Nephron (organoid): ENCODE data around the gene PUS3.
A peak's percentile ranks its signal among the peaks of the same experiment; 100 is the strongest.

Experiments
- H3K27ac Mint-ChIP-seq, 3 experiments: 2 replicates each; pipeline ENCODE4 v1.8.0; 2020; ENCODE audit warnings: mixed read lengths in 3 of 3, mild to moderate bottlenecking in 2 of 3, moderate library complexity in 1 of 3
- H3K27me3 Mint-ChIP-seq: 2 replicates; pipeline ENCODE4 v1.8.0; 2021; ENCODE audit warnings: low read depth, mild to moderate bottlenecking, moderate library complexity, mixed read lengths
- H3K36me3 Mint-ChIP-seq: 2 replicates; pipeline ENCODE4 v1.8.0; 2020; ENCODE audit warnings: low read depth, mixed read lengths
- H3K4me1 Mint-ChIP-seq: 2 replicates; pipeline ENCODE4 v1.8.0; 2020; ENCODE audit warnings: mixed read lengths
- H3K4me3 Mint-ChIP-seq, 3 experiments: 2 replicates each; pipeline ENCODE4 v1.8.0; 2020; ENCODE audit warnings: mild to moderate bottlenecking in 3 of 3, mixed read lengths in 3 of 3, moderate library complexity in 2 of 3
- H3K9me3 Mint-ChIP-seq: 2 replicates; pipeline ENCODE4 v1.8.0; 2020; ENCODE audit warnings: mixed read lengths
- CTCF ChIP-seq, 3 experiments: fragments of 200-600 bp; sonication (generic); IDR thresholded peaks; one replicate each; pipeline ENCODE4 v1.5.0; 2021; ENCODE audit warnings: antibody characterized with exemption in 3 of 3; ENCODE audit not compliant: unreplicated experiment in 3 of 3

Gene PUS3

DNA sequence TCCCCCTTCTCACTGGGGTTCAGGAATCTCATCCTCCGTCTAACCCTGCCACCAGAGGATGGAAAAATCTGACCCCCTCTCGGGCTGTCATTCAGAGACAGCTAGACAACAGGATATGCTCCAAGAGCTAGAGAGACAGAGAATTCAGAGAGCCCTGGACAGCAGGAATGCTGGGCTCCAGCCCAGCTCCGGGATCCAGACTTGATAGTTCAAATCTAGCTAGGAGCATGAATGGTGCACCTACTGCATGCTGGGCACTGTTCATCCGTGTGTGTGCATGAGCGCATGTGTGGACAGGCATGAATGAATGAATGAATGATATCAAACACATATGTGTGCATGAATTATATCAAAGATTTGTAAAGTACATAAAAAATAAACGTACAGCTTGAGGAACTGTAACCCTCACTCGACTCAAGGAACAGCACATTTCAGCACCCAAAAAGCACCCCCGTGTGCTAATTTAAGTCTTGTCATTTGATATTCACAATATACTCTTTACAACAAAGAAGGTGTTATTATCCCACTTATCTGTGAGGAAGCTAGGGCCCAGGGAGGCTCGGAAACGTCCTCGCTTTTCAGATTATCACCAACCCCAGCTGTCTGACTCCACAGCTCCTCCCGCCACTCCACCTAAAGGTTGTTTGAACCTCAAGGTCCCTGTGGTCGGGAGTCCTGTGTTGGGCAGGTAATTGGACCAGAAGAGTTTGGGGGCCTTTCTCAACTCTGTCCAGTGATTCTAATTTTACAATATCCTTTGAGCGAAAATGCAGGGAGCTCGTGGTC is 42.2 kb upstream of the PUS3 start:
- no peaks in the 10 kb centered on the region for H3K36me3 Mint-ChIP-seq
- peak overlapping the region in 2 of 3 experiments; percentile 24 to 41 for H3K27ac Mint-ChIP-seq
- H3K4me1 Mint-ChIP-seq, result peaks cover 41% of the 10 kb centered on the region
- TF ChIP-seq CTCF (IDR thresholded peaks at IDR 0.05; ENCODE audit: unreplicated experiment in 3 of 3), result no peak
- peaks cover 4% of the 10 kb centered on the region for H3K27me3 Mint-ChIP-seq
- H3K4me3 Mint-ChIP-seq, result no peak overlapping the region
- H3K9me3 Mint-ChIP-seq, result no peaks in the 10 kb centered on the region

- H3K27me3 Mint-ChIP-seq, result peaks cover 4% of the 10 kb centered on the region
Observed at GRCh38 chr11:125944350-125945010, 41.5 kb upstream of the PUS3 start.

DNA sequence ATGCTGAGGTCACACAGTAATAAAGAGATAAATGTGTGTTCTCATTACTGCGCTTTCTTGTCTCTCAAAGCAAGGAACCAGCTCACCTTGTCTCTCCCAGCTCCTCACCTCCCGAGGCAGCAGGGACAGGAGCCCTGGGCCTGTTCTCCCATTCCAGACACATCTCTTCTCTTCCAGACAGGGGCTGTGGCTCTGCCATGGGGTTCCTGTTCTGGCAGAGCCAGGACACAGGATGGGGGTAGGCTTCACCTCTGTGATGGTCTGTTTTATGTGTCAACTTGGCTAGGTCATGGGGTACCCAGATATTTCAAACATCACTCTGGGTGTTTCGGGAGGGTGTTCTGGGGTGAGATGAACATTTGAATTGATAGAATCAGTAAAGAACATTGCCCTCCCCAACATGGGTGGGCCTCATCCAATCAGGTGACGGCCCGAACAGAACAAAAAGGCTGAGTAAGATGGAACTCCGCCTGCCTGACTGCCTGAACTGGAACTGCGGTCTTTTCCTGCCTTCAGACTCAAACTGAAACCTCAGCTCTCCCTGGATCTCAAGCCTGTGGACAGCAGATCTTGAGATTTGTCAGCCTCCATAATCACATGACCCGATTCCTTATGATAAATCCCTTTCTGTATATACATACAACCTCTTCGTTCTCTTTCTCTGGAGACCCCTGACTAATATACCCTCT is 40.8 kb upstream of the PUS3 start:
- no peak overlapping the region for H3K4me3 Mint-ChIP-seq
- no peaks in the 10 kb centered on the region for H3K36me3 Mint-ChIP-seq
- H3K27ac Mint-ChIP-seq, result peak overlapping the region; percentile 24 to 72 (median 49)
- H3K27me3 Mint-ChIP-seq, result peaks cover 4% of the 10 kb centered on the region
- TF ChIP-seq CTCF (IDR thresholded peaks at IDR 0.05; ENCODE audit: unreplicated experiment in 3 of 3), result no peak
- H3K4me1 Mint-ChIP-seq, result peaks cover 42% of the 10 kb centered on the region
- no peaks in the 10 kb centered on the region for H3K9me3 Mint-ChIP-seq

More at GRCh38 chr11:125944350-125945010, 41.5 kb upstream of the PUS3 start:
- H3K27ac Mint-ChIP-seq, result peak overlapping the region; percentile 24 to 72 (median 49)
- no peak for TF ChIP-seq CTCF (IDR thresholded peaks at IDR 0.05; ENCODE audit: unreplicated experiment in 3 of 3)
- H3K36me3 Mint-ChIP-seq, result no peaks in the 10 kb centered on the region
- H3K9me3 Mint-ChIP-seq, result no peaks in the 10 kb centered on the region
- no peak overlapping the region for H3K4me3 Mint-ChIP-seq
- peaks cover 42% of the 10 kb centered on the region for H3K4me1 Mint-ChIP-seq

DNA sequence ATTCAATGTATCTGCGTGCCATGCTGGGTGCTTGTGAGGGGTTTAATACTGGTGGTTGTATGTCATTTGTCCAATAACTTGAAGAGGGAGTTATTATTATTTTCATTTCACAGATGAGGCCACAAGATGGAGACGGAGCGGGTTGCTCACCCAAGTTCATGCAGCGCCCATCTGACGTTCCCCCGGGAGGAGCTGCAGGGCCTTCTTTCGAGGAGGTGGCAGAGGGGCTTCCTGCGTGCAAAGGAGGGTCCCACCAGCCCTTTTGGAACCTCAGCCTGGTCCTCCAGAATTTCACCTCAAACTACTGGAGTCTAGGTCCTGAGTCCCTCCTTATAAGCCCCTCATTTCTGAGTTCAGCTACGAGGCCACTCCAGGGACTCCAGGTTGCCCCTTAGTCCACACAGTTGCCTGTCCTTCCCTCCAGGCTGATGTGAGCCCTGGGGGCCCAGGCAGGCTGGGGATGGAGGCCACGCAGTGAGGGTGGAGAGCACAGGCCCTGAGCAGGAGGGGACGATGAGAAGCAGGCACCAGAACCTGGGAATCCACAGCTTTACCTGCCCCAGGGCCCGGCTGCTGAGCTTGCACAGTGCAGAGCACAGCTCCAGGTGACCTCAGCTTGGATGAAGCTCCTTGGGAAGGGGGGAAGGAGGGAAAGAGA is 39.9 kb upstream of the PUS3 start:
- Mint-ChIP-seq H3K4me1 (peaks cover 50% of the 10 kb centered on the region), H3K9me3 (no peaks in the 10 kb centered on the region), H3K27me3 (peaks cover 8% of the 10 kb centered on the region), H3K27ac (peak overlapping the region in 2 of 3 experiments; percentile 65 to 96), H3K36me3 (no peaks in the 10 kb centered on the region), H3K4me3 (no peak overlapping the region)
- no peak for TF ChIP-seq CTCF (IDR thresholded peaks at IDR 0.05; ENCODE audit: unreplicated experiment in 3 of 3)

DNA sequence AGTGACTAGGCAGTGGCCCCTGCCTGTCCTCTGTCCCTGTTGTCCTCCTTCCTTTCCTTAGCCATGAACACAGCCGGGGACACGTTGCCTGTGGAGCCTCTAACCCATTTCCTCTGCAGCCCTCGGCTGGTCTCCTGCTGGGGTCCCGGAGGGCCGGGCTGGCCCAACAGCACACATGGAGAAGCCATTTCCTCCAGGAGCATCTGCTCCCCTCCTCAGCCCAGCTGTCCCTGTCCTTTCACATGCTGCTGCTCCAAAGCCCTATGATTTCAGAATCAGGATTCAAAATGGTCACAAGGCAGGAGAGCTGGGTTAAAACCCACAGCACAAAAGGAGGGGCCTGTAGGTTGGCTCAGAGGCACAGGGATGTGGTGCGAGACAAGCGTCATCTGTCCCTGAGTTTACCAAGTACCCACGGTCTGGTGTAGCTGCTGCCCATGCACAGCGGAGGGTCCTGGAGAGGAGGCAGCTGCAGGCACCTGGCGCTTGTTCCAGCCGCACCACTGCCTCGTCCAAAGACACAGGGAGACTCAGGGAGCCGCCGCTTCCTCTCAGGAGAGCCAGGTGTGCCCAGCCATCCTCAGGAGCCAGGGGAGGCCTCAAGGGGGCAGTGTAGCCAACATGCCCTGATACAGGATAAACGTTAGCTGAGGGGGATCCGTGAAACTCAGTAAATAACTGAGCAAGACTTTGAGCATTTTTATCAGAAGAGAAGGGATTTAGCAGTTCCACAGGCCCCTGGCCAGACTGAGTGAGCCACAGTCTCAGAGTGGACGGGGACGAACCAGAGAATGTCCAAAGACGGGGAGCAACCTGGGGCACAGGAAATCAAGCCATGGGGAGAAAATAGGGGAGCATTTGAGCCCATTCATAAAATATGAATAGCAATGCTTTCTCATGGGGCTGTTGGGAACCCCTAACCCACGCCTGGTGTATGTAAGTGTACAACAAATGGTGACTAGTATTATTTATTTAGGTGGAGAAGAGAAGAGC is 38.9 kb upstream of the PUS3 start:
- H3K36me3 Mint-ChIP-seq, result no peaks in the 10 kb centered on the region
- peaks cover 54% of the 10 kb centered on the region for H3K4me1 Mint-ChIP-seq
- H3K27ac Mint-ChIP-seq, result peak overlapping the region; percentile 65 to 96 (median 88)
- peaks cover 8% of the 10 kb centered on the region for H3K27me3 Mint-ChIP-seq
- no peaks in the 10 kb centered on the region for H3K9me3 Mint-ChIP-seq
- H3K4me3 Mint-ChIP-seq, result no peak overlapping the region
- TF ChIP-seq CTCF (IDR thresholded peaks at IDR 0.05; ENCODE audit: unreplicated experiment in 3 of 3), result peak; percentile 62 to 71 (median 63)
